HG02981 (cell line): ENCODE measurements around the gene NMNAT2.
"Not testable (repeated sequence)": the region's sequence is repeated elsewhere in the genome, so short reads cannot be mapped to it uniquely, and the experiment has no call there.

Source experiments
- ATAC-seq: cut with Tn5 transposase; IDR thresholded peaks from one replicate; pipeline ENCODE4 v1.9.1; 2021; ENCODE audit warnings: mild to moderate bottlenecking, moderate library complexity; ENCODE audit not compliant: unreplicated experiment

NMNAT2 gene

GRCh38 chr1:183242556-183242955, 175.6 kb downstream of the NMNAT2 start:
- ATAC-seq = no peak

DNA sequence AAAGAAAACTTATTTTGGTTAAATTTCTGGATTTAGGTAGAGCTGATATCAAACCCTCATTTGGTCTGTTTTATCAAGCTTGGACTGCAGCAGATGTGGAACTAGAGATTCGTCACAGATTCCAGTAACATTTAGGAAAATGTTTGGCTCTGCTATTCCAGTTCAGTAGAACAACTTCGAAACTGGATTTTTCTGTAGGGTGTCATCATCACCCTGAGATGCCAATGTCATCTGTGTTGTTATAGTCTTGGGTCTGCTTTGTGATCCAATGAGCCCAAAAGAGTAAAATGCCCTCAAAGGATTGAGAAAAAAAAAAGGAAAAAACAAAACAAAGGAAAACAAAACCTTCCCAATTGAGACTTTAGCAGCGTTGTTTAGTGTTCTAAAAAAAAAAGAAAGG, 176.7 kb downstream of the NMNAT2 start:
- ATAC-seq = no peak

GRCh38 chr1:183240853-183241252, 177.3 kb downstream of the NMNAT2 start:
- ATAC-seq = not testable (repeated sequence)

- ATAC-seq = no peak
These were observed 177.7 kb downstream of the NMNAT2 start for GRCh38 chr1:183240526-183240825.

DNA sequence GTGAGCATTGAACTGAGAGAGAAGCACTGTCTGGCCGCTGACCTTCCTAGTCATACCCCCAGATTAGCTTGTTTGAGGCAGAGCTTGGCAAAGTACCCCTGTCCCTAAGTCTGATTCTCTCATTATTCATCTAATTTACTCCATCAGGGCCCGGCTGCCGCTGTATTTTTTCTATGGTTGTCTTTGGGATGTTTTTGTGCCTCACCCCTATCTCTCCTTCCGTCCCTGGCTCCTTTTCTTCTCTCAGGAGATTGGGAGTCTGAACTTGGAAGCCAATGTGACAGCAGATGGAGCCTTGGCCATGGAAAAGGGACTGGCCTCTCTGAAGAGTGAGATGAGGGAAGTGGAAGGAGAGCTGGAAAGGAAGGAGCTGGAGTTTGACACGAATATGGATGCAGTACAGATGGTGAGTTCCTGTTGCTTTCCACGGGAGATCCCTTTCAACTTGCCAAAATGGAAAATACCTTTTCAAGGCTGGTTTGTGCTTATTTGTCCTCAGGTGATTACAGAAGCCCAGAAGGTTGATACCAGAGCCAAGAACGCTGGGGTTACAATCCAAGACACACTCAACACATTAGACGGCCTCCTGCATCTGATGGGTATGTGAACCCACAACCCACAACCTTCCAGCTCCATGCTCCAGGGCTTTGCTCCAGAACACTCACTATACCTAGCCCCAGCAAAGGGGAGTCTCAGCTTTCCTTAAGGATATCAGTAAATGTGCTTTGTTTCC, 178.2 kb downstream of the NMNAT2 start:
- ATAC-seq = no peak

- ATAC-seq = no peak
These were observed 178.9 kb downstream of the NMNAT2 start for GRCh38 chr1:183239220-183239742.

- no peak for ATAC-seq
These were observed 180.1 kb downstream of the NMNAT2 start for GRCh38 chr1:183238071-183238470.

GRCh38 chr1:183237046-183237445, 181.1 kb downstream of the NMNAT2 start:
- no peak for ATAC-seq

DNA sequence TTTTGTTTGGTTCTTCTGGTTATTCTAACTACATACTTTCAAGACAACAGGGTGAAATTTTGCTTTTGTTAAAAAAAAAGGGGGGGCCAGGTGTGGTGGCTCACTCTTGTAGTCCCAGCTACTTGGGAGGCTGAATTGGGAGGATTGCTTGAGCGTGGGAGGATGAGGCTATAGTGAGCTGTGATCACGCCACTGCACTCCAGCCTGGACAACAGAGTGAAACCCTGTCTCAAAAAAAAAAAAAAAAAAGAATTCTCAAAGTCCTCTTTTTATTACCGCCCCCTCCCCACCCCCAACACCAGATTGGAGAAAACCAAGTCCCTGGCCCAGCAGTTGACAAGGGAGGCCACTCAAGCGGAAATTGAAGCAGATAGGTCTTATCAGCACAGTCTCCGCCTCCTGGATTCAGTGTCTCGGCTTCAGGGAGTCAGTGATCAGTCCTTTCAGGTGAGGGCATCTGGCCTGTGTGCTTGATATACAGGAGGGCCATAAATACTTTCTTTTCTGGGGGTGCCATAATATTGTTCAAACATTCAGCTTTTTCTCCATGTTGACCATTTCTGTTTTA, 181.9 kb downstream of the NMNAT2 start:
- ATAC-seq = no peak

- no peak for ATAC-seq
These were observed 182.7 kb downstream of the NMNAT2 start for GRCh38 chr1:183235503-183235902.

DNA sequence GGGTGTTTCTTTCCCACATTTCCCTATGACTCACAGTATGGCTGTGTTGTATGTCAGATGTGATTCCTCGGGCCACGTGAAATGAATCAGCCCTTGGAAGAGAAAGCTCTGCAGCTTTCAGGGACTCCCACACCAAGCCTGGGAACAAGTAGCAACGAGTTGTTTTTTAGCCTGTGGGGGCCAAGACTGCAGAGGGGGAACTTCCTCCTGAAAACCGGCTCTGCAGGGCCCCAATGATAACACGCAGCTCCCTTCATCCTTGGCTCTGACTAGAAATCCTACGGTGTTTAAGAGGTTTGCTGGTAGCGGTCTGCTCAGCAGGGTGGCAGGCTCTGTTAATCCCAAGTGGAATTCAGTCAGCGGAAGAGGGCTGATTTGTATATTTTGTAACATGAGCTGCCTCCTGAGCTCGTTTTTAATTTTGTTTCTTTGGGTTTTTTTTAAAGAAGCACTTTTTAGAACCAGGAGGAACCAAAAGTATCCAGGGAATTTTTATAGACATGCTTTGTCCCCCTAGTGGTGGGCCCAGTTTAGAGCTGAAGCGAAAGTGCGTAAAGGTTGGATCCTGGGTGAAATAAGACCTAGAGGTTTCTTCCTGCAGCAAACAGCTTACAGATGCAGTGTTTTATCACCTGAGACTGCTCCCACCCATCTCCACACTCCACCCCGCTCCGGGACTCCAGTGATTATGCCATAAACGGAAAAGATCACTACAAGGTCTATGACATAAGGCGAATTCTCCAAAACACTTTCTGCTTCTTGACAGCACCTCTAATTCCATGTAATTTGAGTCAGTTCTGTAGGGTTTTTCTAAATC, 183.3 kb downstream of the NMNAT2 start:
- ATAC-seq = no peak

- no peak for ATAC-seq
These were observed 185.1 kb downstream of the NMNAT2 start for GRCh38 chr1:183233113-183233512.

DNA sequence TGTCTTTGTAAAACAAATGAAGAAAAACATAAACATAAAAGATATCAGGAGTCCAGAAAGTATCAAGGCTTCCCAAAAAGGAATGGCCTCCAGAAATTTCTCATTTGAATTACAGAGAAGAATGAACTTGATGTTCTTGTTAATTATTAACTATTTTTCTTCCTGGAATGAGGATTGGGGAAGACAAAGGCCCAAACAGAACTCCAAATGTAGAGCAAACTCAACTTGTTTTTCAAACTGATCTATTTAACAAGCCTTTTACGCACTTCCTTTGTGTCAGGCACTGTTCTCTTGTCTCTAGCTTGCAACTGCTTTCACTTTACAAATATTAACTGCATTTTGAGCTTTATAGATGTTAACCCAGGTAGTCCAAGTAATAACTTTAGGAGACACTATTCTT, 186.6 kb downstream of the NMNAT2 start:
- ATAC-seq = no peak

- ATAC-seq = no peak
These were observed 187.8 kb downstream of the NMNAT2 start for GRCh38 chr1:183230413-183230812.

DNA sequence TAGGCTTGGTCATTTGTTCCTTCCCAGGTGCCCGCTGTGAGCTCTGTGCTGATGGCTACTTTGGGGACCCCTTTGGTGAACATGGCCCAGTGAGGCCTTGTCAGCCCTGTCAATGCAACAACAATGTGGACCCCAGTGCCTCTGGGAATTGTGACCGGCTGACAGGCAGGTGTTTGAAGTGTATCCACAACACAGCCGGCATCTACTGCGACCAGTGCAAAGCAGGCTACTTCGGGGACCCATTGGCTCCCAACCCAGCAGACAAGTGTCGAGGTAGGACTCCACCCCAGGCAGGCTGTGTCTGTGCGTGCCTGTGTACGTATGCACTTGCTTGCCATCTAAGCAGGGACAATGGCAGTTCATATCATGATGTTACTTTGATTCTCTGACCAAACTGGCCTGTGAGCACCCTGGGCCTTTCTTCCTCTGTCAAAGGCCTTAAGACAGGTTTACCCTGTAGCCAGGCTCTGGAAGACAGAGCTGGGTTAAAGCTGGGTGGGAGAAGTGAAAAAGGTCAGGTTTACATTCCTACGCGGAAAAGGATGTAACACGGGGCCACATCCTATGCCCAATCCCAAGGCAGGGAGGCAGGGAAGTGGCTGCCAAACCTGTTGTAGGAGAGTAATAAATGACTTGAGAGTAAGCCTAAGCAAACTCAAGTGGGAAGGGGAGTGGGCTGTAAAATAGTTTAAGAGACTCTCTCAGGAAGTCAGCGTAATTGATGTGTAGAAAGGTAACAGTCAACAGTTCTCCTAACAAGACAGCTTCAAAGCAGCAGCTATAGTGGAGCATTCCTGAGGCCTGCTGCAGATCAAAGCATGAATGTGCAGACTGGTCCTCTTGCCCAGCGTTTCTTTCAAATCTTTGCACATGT, 189.6 kb downstream of the NMNAT2 start:
- no peak for ATAC-seq

- ATAC-seq = peak; percentile 72
These were observed 190.5 kb downstream of the NMNAT2 start for GRCh38 chr1:183227422-183228346.

- no peak for ATAC-seq
These were observed 191.2 kb downstream of the NMNAT2 start for GRCh38 chr1:183226963-183227362.

DNA sequence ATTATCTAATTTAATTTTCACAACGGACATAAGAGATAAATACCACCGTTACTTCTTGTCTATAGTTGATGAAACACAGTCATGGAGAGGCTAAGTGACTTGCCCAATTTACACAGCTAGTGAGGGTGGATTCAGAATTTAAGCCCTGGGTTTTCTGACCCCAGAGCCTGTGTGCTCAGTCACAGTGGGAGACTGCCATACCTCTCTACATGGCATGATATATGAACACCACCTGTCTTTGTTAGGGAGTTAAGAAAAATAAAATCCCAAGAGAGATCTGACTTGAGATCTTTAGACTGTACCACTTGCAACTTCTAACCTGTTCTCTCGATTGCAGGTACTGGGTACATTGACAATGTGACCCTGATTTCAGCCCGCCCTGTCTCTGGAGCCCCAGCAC, 191.8 kb downstream of the NMNAT2 start:
- ATAC-seq = no peak

DNA sequence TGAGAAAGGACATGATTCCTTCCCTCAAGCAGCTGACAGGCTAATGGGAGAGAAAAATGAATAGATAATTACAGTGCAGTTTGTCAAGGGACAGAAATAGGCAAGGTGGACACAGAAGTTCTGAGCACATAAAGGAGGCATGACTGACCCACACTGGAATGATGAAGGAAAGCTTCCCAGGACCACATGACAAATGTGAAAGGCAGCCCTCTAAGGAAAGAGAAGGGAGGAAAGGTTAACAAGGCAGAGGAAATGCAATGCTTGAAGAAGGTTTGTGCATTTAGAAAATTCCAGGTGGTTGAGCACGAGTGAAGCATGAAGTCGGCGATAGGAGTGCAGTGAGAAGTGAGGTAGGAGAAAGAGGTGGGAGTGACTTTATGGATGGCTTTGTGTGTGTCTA, 194.7 kb downstream of the NMNAT2 start:
- ATAC-seq = no peak

DNA sequence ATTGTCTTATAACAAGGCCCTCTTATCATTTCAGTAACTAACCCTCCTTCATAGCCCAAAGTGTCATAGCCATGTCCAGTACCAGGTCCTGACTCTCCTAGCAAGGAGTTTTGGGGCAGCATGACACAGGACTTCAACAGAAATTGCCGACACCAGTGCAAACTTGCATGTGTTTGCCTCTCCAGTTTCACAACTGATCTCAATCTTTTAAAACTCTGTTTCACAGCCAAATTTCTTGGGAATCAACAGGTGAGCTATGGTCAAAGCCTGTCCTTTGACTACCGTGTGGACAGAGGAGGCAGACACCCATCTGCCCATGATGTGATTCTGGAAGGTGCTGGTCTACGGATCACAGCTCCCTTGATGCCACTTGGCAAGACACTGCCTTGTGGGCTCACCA, 195.3 kb downstream of the NMNAT2 start:
- no peak for ATAC-seq
